GM18498 (cell line): ENCODE results near the gene SCFD2.
"Not testable (repeated sequence)": the region's sequence is repeated elsewhere in the genome, so short reads cannot be mapped to it uniquely, and the experiment has no call there.

Experiments
- ATAC-seq: cut with Tn5 transposase; IDR thresholded peaks from one replicate; pipeline ENCODE4 v1.9.1; 2021; ENCODE audit warnings: mild to moderate bottlenecking, moderate library complexity; ENCODE audit not compliant: unreplicated experiment

The SCFD2 gene

DNA sequence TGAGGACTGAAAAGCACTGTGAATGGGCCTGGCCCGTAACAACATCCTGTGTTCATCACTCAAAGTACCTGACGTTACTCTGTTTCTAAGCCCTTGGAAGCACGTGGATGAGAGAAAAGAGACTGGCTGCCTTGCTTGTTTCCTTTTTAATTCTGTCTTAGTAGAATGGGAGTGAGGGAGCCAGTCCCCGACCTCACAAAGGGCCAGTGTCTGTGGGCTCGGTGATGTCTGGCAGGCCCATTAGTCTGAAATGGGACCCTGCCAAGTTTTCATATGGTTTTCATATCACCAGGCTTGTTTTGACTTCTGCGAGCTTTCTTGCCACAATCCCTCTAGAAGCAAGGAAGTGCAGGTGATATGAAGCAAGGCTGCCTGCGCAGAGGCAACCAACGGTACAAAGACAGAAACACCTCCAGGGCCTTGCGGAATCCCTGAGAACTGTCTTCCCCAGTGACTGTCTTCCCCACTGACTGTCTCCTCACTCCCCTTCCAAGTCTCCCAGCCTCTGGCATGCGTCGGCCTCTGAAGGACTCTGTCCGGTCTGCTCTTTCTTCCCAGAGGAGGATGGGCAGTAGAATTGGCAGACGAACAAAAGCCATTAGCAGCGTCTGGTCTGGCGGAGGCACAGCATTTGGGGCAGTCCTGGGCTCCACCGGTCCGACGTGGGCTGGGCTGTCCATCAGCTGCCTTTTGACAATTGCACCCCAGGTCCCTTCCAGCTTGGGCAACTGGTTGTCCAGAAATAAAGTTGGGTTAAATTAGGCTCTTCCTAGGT lies 524.0 kb downstream of the SCFD2 start:
- no peak for ATAC-seq

- no peak for ATAC-seq
These were observed 525.1 kb downstream of the SCFD2 start for GRCh38 chr4:52840531-52841370.

GRCh38 chr4:52838729-52839586 lies 526.9 kb downstream of the SCFD2 start:
- no peak for ATAC-seq

GRCh38 chr4:52837716-52838558 lies 527.9 kb downstream of the SCFD2 start:
- no peak for ATAC-seq

DNA sequence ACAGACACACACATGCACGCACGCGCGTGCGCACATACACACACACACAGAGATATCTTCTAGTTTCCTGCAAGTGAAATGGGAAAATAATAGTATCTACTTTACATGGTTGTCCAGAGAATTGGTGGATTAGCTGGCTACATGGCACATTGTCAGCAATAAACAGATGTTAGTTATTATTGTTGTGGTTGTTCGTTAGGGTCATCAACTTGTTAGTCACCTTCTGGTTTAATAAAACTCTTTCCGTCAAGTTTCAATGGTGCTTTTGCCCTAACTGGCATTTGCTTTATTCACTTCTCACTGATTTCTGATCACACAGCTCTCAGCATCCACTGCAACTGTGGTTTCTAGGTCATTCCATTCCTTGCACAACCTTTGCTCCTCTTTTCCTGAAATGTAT lies 529.2 kb downstream of the SCFD2 start:
- ATAC-seq = no peak

GRCh38 chr4:52836120-52836519 lies 529.7 kb downstream of the SCFD2 start:
- ATAC-seq = no peak

- ATAC-seq = not testable (repeated sequence)
These were observed 531.0 kb downstream of the SCFD2 start for GRCh38 chr4:52834641-52835456.

DNA sequence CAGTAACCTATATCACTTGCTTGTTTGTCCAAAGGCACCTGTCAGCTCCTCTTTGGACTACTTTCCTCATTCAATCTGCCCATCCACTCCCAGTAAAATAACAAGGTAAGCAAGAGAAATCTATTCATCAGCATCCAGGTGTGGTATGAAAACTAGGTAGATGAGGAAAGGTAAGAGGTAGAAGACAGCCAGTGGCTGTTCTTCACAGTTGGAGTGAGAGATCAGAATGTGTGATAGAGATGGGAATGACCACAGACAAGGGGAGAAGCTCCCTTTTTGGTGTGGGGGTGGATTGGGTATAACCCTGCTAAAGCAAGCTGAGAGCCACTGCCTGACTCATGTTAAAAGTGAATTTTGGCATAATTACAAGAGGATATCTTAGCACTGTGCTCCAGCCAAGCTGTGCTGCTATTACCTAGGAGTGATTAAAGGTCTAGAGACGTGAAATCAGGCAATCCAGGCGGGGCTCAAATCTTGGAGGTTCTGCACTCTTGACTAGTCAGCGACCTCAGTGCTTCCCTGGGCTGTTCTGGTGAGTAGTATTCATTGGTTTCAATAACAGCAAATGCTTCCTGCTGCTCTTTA lies 531.8 kb downstream of the SCFD2 start:
- no peak for ATAC-seq

- ATAC-seq = no peak
These were observed 540.3 kb downstream of the SCFD2 start for GRCh38 chr4:52825460-52826090.

DNA sequence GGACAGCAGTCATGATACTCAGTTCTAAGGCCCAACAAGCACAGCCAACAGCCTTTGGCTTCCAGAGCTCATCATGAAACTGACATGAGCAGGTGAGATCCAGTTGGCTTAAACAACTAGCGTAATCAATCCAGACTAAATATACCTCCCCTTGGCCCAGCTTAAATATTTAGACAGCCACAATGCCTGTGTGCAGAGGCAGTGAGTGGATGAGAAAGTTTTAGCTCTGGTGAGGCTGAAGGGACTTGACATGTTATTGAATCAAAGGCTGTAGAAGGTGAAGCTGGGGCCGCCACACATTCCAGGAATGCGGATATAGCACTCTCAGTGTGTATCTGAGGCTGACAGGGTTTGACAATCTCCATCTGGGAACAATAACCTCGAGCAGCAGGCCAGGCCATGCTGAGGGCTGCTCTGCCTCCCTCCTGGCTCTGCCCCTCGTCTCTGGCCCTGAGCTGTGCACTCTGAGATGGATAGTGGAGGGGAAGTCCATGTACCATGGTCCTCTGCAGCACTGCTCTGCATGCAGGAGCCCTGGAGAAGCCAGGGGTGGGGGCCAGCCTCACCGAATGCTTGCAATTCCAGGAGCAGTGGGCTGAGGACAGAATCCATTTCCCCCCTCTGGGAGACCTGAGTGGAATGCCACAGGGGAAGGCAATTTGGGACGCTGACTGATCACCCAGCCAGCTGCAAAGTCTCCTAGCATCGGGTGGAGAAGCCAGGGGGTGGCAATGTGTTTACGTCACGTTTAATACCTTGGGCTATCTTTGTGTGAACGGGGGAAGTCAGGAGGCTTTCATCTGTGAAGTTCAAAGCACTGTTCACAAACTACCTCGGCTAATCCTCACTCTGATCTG lies 541.0 kb downstream of the SCFD2 start:
- ATAC-seq = no peak

GRCh38 chr4:52824270-52824602 lies 541.6 kb downstream of the SCFD2 start:
- ATAC-seq = no peak

GRCh38 chr4:52823702-52824092 lies 542.2 kb downstream of the SCFD2 start:
- no peak for ATAC-seq
